SW 1271 (cell line): Measurements from ENCODE around the gene CORO7.

ENCODE experiments used
- DNase-seq, 2 experiments: peaks; one replicate each; lab custom pipeline; 2025; lab: John Stamatoyannopoulos, UW

The CORO7 gene

GRCh38 chr16:4416200-4417032, at the start of gene CORO7:
Gene CORO7 (minus strand): TSS chr16:4416596. CDS start chr16:4416518, 78 bp downstream.
- DNase-seq, result peak; percentile 51 to 83

DNA sequence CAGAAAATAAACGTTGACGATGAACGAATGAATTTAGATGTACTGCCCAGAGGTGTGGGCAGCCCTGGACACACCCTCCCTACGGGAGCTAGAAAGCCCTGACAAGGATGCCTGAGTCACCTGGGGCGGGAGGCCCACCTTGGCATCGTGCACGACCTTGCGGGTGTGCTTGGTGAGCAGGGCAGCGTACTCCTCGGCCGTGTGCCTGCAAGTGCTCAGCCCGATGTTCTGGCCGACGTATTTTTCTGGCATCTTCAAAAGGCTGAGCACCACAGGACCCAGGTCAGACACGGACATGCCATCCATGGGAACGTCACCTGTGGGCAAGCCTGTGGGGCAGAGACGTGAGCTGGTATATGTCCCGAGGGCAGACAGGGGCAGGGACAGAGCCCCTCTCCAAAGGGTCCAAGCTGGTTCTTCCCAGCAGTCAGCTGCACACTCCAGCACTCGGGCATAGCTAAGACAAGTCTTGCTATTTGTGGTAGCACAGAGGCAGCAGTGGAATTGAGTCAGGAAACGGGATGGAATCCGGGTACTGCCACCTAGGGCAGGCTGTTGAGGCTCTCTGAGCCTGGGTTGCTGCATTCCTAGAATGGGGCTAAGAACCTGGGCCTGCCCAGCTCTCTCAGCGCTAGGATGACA, 47.2 kb upstream of the CORO7 start:
- DNase-seq, result no peak

DNA sequence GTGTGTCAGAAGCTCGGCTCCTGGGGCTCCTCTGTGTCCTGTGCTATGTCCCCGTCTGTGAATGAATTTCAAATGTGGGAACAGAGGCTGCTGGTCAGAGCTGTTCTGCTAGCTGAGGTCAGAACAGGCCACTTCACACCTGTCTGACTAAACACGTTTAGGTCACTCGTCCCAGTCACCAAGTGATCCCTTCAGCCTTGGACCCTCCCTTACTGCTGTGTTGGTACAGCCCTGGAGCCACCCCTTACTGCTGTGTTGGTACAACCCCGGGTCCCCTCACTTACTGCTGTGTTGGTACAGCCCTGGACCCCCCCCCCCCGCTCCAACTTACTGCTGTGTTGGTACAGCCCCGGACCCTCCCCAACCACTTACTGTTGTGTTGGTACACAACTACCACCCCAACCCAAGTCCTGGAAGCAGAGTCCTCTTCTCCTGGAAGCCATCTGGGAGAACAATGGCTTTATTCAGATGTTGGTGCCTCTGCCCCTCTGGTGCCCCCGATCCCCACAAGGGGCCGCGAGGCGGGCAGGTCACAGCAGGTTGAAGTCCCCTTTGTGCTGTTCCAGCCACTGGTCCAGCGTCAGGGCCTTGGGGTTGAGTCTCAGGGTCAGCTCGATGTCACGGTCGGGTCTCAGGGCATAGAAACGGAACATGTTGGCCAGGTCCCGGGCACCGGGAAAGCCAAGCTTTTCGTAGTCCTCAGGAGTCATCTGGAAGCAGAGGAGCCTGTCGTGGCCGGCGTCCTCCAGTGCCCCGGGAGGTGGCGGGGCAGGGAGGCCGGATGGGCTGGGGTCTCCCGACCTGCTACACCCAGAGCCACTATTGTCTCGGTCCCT, 45.1 kb upstream of the CORO7 start:
- no peak for DNase-seq

GRCh38 chr16:4460936-4461249, 44.5 kb upstream of the CORO7 start:
- no peak for DNase-seq

DNA sequence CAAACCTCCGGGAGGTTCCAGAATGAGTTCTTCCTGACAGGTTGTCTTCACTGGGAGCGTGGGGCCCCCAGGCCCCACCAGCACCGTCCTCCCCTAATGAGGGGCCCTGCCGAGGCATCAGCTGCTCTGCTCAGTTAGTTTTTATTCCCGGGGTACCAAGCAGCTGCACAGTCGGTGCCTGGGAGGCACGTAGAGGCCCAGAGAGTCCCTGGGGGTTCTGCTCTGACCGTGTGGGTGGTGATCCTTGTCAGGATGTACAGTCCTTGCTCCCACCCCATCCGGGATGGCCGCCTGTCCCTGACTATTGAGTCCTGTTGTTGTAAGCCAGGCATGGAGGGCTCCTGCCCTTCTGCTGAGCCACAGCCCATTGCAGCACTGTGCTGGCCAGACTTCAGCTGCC, 39.6 kb upstream of the CORO7 start:
- no peak for DNase-seq

DNA sequence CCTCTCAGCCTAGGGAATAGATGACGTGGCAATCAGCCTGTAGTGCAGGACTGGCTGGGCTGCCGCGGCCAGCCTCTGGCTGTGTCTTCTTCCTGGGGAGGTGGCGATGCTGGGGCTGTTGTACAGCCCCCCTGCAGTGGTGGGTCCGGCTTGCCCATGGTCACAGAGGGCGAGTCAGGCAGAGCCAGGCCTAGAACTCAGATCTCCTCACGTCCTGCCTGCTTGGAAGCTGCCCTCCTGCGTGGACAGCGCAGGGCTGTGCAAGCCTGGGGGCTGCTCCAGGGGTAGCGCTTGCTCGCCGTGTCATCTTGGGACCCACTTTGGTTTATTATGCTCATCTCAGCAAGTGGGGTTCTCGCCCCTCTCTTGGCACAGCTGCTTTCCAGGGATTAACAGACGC, 38.7 kb upstream of the CORO7 start:
- no peak for DNase-seq

- DNase-seq, result no peak
These were observed 38.2 kb upstream of the CORO7 start for GRCh38 chr16:4454623-4455022.

DNA sequence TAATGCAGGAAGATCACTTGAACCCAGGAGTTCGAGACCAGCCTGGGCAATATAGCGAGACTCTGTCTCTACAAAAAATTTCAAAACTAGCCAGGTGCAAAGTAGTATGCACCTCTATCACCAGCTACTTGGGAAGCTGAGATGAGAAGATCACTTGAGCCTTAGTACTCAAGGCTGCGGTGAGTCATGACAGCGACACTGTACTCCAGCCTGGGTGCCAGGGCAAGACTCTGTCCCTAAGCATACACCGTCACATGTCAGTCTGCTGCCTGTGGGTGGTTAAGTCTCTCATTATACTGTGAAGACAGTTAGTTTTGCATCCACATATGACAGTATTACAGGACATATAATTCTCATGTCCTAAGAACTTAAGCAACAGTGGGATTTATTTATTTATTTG, 36.3 kb upstream of the CORO7 start:
- DNase-seq, result no peak

GRCh38 chr16:4450931-4451519, 34.6 kb upstream of the CORO7 start:
- DNase-seq, result no peak

DNA sequence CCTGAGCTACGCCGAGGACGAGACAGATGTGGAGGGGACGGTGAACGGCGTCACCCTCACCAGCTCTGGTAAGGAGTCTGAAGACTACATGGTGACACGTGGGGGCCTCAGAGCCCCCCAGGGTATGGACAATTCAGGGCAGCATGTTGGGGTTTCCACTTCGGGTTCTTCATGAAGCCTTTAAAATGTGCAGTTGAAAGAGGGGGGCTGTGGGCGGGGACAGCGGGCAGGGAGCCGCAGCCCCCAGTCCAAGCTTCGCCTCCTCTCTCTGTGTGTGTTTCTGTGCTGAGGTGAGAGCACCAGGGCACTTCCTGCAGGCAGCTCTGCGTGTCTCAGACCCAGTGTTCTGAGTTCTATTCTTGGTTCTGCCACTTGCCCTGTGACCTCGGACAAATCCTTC, 34.0 kb upstream of the CORO7 start:
- DNase-seq, result no peak

GRCh38 chr16:4443986-4444385, 27.6 kb upstream of the CORO7 start:
- no peak for DNase-seq

DNA sequence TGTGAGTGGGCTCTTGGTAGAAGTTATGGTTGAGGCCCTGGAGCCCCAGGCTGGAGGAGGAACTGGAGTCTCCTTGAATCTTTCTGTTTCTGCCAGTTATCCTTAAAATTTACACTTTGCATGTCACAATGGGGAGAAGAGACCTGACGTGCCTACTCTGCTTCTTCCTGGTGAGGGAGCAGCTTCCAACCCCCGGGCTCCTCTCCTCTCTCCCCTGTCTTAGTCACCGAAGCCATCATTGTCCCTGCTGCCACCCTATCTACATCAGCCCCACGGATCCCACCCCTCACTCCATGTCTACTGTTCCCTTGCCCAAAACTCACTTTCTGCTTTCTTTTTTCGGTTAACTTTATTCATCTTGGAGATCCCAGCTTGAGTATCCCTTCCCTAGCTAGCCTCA, 26.9 kb upstream of the CORO7 start:
- DNase-seq, result no peak

DNA sequence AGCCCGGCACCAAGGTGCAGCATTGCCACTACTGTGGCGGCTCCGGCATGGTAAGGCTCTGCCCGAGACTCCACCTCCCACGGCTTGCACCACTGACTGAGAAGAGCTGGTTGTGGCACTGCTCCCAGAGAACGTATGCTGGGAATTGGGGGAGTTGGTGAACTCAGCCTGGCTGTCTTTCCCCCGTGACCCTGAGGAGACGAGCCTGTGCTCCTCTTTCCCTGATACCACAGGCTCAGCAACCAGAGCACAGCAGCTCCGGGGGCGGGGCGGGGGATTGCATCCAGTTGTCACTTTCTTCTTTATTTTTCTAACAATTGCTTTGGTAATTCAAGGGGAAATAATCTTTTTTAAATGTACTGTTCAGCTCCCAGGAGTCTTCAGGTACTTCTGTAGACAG, 26.0 kb upstream of the CORO7 start:
- no peak for DNase-seq

- no peak for DNase-seq
These were observed 21.0 kb upstream of the CORO7 start for GRCh38 chr16:4437366-4437765.

GRCh38 chr16:4435337-4436067, 19.1 kb upstream of the CORO7 start:
- no peak for DNase-seq

- DNase-seq, result no peak
These were observed 17.8 kb upstream of the CORO7 start for GRCh38 chr16:4433914-4434787.

DNA sequence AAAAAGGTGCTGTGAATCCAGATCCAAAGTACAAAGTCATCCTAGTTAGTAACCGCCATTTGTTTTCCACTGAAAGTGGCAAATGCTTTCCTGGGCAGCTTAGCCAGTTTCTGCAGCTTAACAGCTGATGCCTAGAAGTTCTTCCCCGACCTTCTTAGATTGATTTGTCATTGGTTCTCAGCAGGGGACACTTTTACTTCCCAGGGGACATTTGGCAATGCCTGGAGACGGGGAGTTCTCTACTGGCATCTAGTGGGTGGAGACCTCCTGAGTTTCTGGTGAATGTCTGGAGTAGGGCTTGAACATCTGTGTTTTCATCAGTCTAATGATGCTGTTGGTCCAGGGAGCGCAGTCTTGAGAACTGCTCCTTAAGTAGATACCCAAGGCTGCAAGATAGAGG, 16.8 kb upstream of the CORO7 start:
- no peak for DNase-seq

DNA sequence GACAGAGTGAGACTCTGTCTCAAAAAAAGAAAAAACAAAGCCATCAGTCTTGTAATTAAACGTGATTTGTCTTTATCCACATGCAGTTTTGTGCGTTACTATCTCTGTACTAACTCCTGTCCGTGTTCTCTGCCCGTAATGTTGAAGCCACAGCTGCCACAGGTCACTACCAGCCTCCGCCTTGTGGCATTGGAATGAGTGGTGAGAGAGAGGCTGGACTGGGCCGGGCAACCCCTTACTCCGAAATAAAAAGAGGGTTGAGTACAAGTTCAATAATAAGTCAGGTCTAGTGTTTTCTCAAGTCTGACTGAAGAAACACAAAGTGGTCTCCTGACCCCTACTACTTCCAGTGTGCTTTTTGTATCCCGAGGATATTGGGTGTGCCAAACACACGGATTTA, 14.6 kb upstream of the CORO7 start:
- no peak for DNase-seq

DNA sequence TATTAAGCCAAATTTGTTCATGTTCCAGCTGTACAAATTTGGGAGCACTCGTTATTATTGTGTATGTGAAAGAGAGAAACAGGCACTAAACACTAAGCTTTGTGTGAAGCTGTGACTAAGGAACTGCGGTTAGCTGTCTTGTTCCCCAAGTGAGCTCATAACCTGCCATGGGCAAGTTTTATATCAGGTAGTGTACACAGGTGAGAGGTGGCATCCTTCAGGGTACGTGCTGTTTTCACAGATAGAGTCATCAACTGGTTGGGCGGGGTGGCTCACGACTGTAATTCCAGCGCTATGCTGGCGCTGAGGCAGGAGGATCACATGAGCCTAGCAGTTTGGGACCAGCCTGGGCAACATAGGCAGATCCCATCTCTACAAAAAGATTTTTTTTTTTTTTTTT, 12.1 kb upstream of the CORO7 start:
- no peak for DNase-seq

DNA sequence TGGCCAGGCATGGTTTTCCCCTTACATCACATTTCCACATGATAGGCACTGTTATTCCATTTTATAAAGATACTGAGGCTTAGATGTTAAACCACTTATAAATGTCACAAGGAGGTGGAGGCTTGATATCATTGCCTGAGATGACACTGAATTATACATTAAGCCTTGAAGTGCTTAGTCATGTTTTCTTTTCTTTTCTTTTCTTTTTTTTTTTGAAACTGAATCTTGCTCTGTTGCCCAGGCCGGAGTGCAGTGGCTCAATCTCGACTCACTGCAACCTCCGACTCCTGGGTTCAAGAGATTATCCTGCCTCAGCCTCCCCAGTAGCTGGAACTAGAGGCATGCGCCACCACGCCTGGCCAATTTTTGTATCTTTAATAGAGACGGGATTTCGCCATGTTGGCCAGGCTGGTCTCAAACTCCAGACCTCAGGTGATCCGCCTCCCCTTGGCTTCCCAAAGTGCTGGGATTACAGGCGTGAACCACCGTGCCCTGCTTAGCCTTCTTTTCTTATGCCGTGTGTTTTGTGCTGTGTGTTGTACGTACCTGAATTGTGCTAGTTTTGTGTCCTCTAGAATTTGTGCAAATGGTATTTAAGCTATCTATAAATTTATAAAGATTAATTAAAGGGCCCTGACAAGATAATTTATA, 10.5 kb upstream of the CORO7 start:
- DNase-seq, result no peak
